Spleen (tissue), 7 donors: ENCODE data around the gene SOX5.

Experiments used
- CTCF ChIP-seq, 11 experiments: fragments of 200-600 bp in 7 of 11; fragments of 450-650 bp in 4 of 11; sonication (generic) in 4 of 11; IDR thresholded peaks in 8 of 11; conservative IDR thresholded peaks in 3 of 11; 1 replicate in 7 of 11; 2 replicates in 4 of 11; pipeline versions ENCODE4 v1.4.0 to v1.8.0; 2016 to 2021; ENCODE audit warnings: antibody characterized with exemption in 11 of 11, inconsistent platforms in 4 of 11, mild to moderate bottlenecking in 1 of 11
- POLR2A ChIP-seq, 3 donors: fragments of 450-650 bp; IDR thresholded peaks; one replicate each; pipeline ENCODE4 v1.5.1; 2017; ENCODE audit warnings: antibody characterized with exemption in 3 of 3, mild to moderate bottlenecking in 1 of 3
- POLR2AphosphoS5 ChIP-seq, 3 donors: sonication (generic); formaldehyde crosslinking; IDR thresholded peaks; one replicate each; pipeline ENCODE4 v1.5.1; 2017; ENCODE audit warnings: antibody characterized with exemption in 3 of 3
- donor health status: DM: no; HTN: no; CAD: no; lungs with moderate emphysema.
- donor health status: DM: no; HTN: no; CAD: no.
- donor health status: DM: no; HTN: no; CAD: no.

- TF ChIP-seq POLR2A (IDR thresholded peaks at IDR 0.05) = no peak
- TF ChIP-seq CTCF (IDR thresholded peaks at IDR 0.05 in 8 of 11, conservative IDR thresholded peaks at IDR 0.05 in 3 of 11) = no peak
- no peak for TF ChIP-seq POLR2AphosphoS5 (IDR thresholded peaks at IDR 0.05)
These were observed 308.7 kb downstream of the SOX5 start for GRCh38 chr12:23640754-23641153.
